MCF 10A (cell line): ENCODE data around the gene SYT1. TPM values are rescaled to one million over a fixed set of nuclear protein-coding genes. Genes with fewer than 3 reads are reported as not detected.

Experiments used
- BruUV-seq: library from RNA; stranded (reverse); fragments of 400-500 nt; replicated peaks from 2 replicates; lab custom pipeline; 2021; lab: Mats Ljungman, UMichigan
- CTCF ChIA-PET: fragments of 300-600 bp; sonication (Branson Sonifier 250); formaldehyde crosslinking; extraction: SDS; loops from one replicate; lab custom pipeline; 2021; ENCODE audit warnings: antibody characterized with exemption, inconsistent platforms; lab: Yijun Ruan, JAX
- POLR2A ChIA-PET: fragments of 300-600, 350-650 bp; sonication (Branson Sonifier 250); formaldehyde crosslinking; extraction: SDS; loops from one replicate; lab custom pipeline; 2020; ENCODE audit warnings: antibody characterized with exemption, inconsistent platforms; lab: Yijun Ruan, JAX
- DNase-seq: peaks from one replicate; pipeline ENCODE4 v3.0.0-alpha.2; 2018; ENCODE audit not compliant: unreplicated experiment
- H3K27ac Mint-ChIP-seq: one replicate; pipeline ENCODE4 v1.8.0; 2022; ENCODE audit warnings: mild to moderate bottlenecking, low read depth, mixed read lengths; ENCODE audit not compliant: unreplicated experiment
- H3K27me3 Mint-ChIP-seq: one replicate; pipeline ENCODE4 v1.8.0; 2022; ENCODE audit warnings: mixed read lengths; ENCODE audit not compliant: insufficient read depth, unreplicated experiment
- H3K36me3 Mint-ChIP-seq: one replicate; pipeline ENCODE4 v1.8.0; 2022; ENCODE audit warnings: mild to moderate bottlenecking, moderate library complexity, mixed read lengths; ENCODE audit not compliant: insufficient read depth, unreplicated experiment
- H3K4me1 Mint-ChIP-seq: one replicate; pipeline ENCODE4 v1.8.0; 2022; ENCODE audit warnings: mixed read lengths; ENCODE audit not compliant: insufficient read depth, unreplicated experiment
- H3K4me3 Mint-ChIP-seq: one replicate; pipeline ENCODE4 v1.8.0; 2022; ENCODE audit warnings: mild to moderate bottlenecking, moderate library complexity, mixed read lengths; ENCODE audit not compliant: unreplicated experiment
- H3K9me3 Mint-ChIP-seq: one replicate; pipeline ENCODE4 v1.8.0; 2022; ENCODE audit warnings: mixed read lengths; ENCODE audit not compliant: unreplicated experiment
- CTCF ChIP-seq: fragments of 200-600 bp; IDR thresholded peaks from one replicate; pipeline ENCODE4 v1.8.0; 2022; ENCODE audit warnings: antibody characterized with exemption, mild to moderate bottlenecking; ENCODE audit not compliant: unreplicated experiment
- intact Hi-C: fragments of 100-400 bp; cut with micrococcal nuclease; formaldehyde crosslinking; loops from 2 replicates; pipeline ENCODE4 v1.14.1; 2022
- total RNA-seq: library from RNA; stranded (reverse); gene quantifications from 2 replicates; pipeline ENCODE4 v1.2.3, GENCODE V29; 2022

The SYT1 gene
- total RNA-seq, 1 experiment from 2014 or later, result 7.4 TPM

GRCh38 chr12:79448816-79449215 lies 584.2 kb downstream of the SYT1 start:
- no peaks in the 10 kb centered on the region for H3K9me3 Mint-ChIP-seq
- H3K27ac Mint-ChIP-seq, result no peak overlapping the region
- no peak for DNase-seq
- no peak for TF ChIP-seq CTCF
- POLR2A ChIA-PET, result interaction anchor here (1.0 kb wide), 1 partner anchor 99 kb away, joined by 3 read pairs; no protein-coding TSS in a partner anchor
- peaks cover 27% of the 10 kb centered on the region for H3K4me1 Mint-ChIP-seq
- CTCF ChIA-PET, result interaction anchor here (1.4 to 2.1 kb wide), 3 partner anchors 10 to 243 kb away, joined by 3 to 6 read pairs (median 6); no protein-coding TSS in a partner anchor
- H3K4me3 Mint-ChIP-seq, result no peak overlapping the region
- no peaks in the 10 kb centered on the region for H3K27me3 Mint-ChIP-seq
- BruUV-seq, result no TSS peak
- intact Hi-C loops, result no loop called here
- H3K36me3 Mint-ChIP-seq, result no peaks in the 10 kb centered on the region

- Mint-ChIP-seq H3K4me1 (peaks cover 38% of the 10 kb centered on the region), H3K4me3 (no peak overlapping the region), H3K27me3 (no peaks in the 10 kb centered on the region), H3K9me3 (no peaks in the 10 kb centered on the region), H3K27ac (peak overlapping the region; percentile 94), H3K36me3 (no peaks in the 10 kb centered on the region)
- no peak for TF ChIP-seq CTCF
- peak; percentile 21 for DNase-seq
- ChIA-PET POLR2A (interaction anchor here (0.7 to 3.0 kb wide), 11 partner anchors 8 to 483 kb away, joined by 3 to 20 read pairs (median 4); partner anchors contain the start of gene PAWR), CTCF (interaction anchor here (0.8 to 1.6 kb wide), 4 partner anchors 28 to 402 kb away, joined by 3 to 10 read pairs (median 4); no protein-coding TSS in a partner anchor)
- intact Hi-C loops, result no loop called here
- BruUV-seq, result no TSS peak
These were observed 586.8 kb downstream of the SYT1 start for GRCh38 chr12:79451365-79451764.

- no TSS peak for BruUV-seq
- TF ChIP-seq CTCF, result no peak
- POLR2A ChIA-PET, result interaction anchor here (0.8 to 3.0 kb wide), 11 partner anchors 8 to 482 kb away, joined by 3 to 20 read pairs (median 4); partner anchors contain the start of gene PAWR
These were observed 587.4 kb downstream of the SYT1 start for GRCh38 chr12:79451978-79452377.

GRCh38 chr12:79452906-79453305 lies 588.3 kb downstream of the SYT1 start:
- intact Hi-C loops, result no loop called here
- H3K36me3 Mint-ChIP-seq, result no peaks in the 10 kb centered on the region
- H3K27me3 Mint-ChIP-seq, result no peaks in the 10 kb centered on the region
- H3K4me1 Mint-ChIP-seq, result peaks cover 38% of the 10 kb centered on the region
- ChIA-PET CTCF (interaction anchor here (3.6 kb wide), 1 partner anchor 33 kb away, joined by 24 read pairs; no protein-coding TSS in a partner anchor), POLR2A (interaction anchor here (0.6 to 3.0 kb wide), 6 partner anchors 9 to 384 kb away, joined by 3 to 20 read pairs (median 4); partner anchors contain the start of gene PAWR)
- H3K27ac Mint-ChIP-seq, result peak overlapping the region; percentile 78
- no peak overlapping the region for H3K4me3 Mint-ChIP-seq
- DNase-seq, result peak; percentile 83
- no peaks in the 10 kb centered on the region for H3K9me3 Mint-ChIP-seq
- TF ChIP-seq CTCF, result no peak
- BruUV-seq, result no TSS peak

More at GRCh38 chr12:79451978-79452377, 587.4 kb downstream of the SYT1 start:
- no peaks in the 10 kb centered on the region for H3K27me3 Mint-ChIP-seq
- DNase-seq, result peak; percentile 94
- intact Hi-C loops, result no loop called here
- H3K36me3 Mint-ChIP-seq, result no peaks in the 10 kb centered on the region
- H3K9me3 Mint-ChIP-seq, result no peaks in the 10 kb centered on the region
- H3K4me1 Mint-ChIP-seq, result peaks cover 38% of the 10 kb centered on the region
- peak overlapping the region; percentile 94 for H3K27ac Mint-ChIP-seq
- peak overlapping the region; percentile 60 for H3K4me3 Mint-ChIP-seq
- CTCF ChIA-PET, result interaction anchor here (0.8 to 1.6 kb wide), 4 partner anchors 29 to 401 kb away, joined by 3 to 10 read pairs (median 4); no protein-coding TSS in a partner anchor
